ENCODE measurements around the gene TERC. TPM values are rescaled to one million over a fixed set of nuclear protein-coding genes. Genes with fewer than 3 reads are reported as not detected.

TERC gene
- polyA plus RNA-seq, 2 of the 4 experiments (the other 2 are of a cell fraction): 0.25 to 2.2 TPM

DNA sequence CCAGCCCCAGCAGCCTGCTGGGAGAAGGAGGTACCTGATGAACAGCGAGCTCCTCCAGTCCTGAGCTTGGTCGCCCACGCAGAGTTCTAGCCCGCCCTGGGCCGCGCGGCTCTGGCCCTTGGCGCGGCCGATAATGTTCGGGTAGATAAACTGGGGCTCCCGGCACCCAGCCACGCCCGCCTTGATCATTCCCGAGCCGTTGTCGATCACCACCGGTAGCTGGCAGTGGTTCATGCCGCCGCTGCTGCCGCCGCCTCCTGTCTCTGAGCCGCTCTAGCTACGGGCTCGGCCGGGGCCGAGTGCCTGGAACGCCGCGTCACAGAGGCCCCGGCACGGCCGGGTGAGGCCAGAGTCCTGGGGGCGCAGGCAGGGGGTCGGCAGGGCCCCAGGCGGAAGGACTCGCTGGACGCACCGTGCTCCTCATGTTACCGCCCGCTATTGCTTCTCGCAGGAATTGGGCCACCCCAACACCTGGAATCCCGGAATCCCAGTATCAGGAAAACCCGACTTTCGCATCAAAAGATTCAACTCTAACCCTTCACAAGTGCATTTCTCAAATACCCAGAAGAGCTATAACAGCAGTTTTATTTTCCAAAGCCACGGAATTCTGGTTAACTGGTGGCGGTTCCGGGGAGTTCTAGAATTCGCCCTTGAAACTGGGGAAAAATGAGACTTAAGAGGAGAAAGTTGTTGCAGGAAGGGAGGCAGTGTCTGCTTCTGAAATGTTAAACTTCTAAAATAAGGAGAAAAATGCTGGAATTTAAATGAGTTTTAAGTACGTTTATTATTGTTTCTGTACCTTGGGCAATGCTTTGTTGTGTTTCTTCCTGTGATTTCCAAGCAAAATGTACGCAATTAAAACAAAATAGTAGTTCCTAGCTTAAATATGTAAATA, 4.7 kb upstream of the TERC start, which contains the start of gene ACTRT3:
ACTRT3 (minus strand) TSS at position 275 of the 895 bp plus-strand sequence; CDS start at position 234, 41 bp downstream.
- DNase-seq (ENCODE audit: low read depth in 1 of 2, low spot score in 1 of 2): peak; percentile 33 to 73
- no peak for FAIRE-seq
- peak; percentile 38 to 40 for ATAC-seq
- WGBS (ENCODE audit: missing lambda C conversion rate): under 1% methylated on average over 26 of the region's 51 CpGs
- POLR2A ChIA-PET: no interaction called here
- CTCF ChIA-PET: no interaction called here
- Histone ChIP-seq H3K4me1 (peaks cover 6% of the 10 kb centered on the region; the same call in 2 of the 3 replicates), H3K4me2 (peak within 1 kb of the TSS; percentile 65), H3K27ac (peak within 1 kb of the TSS; percentile 75 to 96), H3K9me3 (peaks cover 4% of the 10 kb centered on the region; the same call in 1 of the 3 replicates), H3K4me3 (peak within 1 kb of the TSS; percentile 55)
- no peak for TF ChIP-seq NPAS2 (CRISPR knock-in tag; IDR thresholded peaks at IDR 0.05; ENCODE audit: borderline replicate concordance)
- TF ChIP-seq, protein P1, sequence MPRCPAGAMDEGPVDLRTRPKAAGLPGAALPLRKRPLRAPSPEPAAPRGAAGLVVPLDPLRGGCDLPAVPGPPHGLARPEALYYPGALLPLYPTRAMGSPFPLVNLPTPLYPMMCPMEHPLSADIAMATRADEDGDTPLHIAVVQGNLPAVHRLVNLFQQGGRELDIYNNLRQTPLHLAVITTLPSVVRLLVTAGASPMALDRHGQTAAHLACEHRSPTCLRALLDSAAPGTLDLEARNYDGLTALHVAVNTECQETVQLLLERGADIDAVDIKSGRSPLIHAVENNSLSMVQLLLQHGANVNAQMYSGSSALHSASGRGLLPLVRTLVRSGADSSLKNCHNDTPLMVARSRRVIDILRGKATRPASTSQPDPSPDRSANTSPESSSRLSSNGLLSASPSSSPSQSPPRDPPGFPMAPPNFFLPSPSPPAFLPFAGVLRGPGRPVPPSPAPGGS (IDR thresholded peaks at IDR 0.05): 0 out of 3 replicates have a peak, but pooled peaks have one; percentile 39
- TF ChIP-seq, protein P2, sequence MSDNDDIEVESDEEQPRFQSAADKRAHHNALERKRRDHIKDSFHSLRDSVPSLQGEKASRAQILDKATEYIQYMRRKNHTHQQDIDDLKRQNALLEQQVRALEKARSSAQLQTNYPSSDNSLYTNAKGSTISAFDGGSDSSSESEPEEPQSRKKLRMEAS (IDR thresholded peaks at IDR 0.05): peak; percentile 77
- no peak for TF ChIP-seq EHMT2 (IDR thresholded peaks at IDR 0.05; ENCODE audit: low read depth)
- no peak for TF ChIP-seq GATA3 (IDR thresholded peaks at IDR 0.05; ENCODE audit: borderline replicate concordance)
- peak; percentile 52; the same call in 1 of the 2 replicates for TF ChIP-seq RNF2 (IDR thresholded peaks at IDR 0.05; ENCODE audit: borderline replicate concordance, low read depth)
- peak; percentile 93 for TF ChIP-seq PHF8 (IDR thresholded peaks at IDR 0.05; ENCODE audit: borderline replicate concordance, low read depth)
- no peak for TF ChIP-seq HEYL (CRISPR knock-in tag; IDR thresholded peaks at IDR 0.05)
- TF ChIP-seq JUN (IDR thresholded peaks at IDR 0.05): peak in 1 of 2 experiments; percentile 71; a peak in 3 of 5 replicates
- TF ChIP-seq HOXB13 (CRISPR knock-in tag; IDR thresholded peaks at IDR 0.05; ENCODE audit: low read depth): no peak
- no peak for TF ChIP-seq FOSL2 (IDR thresholded peaks at IDR 0.05)
- TF ChIP-seq FOSL2 (CRISPR knock-in tag; IDR thresholded peaks at IDR 0.05): no peak
- TF ChIP-seq, protein P3, sequence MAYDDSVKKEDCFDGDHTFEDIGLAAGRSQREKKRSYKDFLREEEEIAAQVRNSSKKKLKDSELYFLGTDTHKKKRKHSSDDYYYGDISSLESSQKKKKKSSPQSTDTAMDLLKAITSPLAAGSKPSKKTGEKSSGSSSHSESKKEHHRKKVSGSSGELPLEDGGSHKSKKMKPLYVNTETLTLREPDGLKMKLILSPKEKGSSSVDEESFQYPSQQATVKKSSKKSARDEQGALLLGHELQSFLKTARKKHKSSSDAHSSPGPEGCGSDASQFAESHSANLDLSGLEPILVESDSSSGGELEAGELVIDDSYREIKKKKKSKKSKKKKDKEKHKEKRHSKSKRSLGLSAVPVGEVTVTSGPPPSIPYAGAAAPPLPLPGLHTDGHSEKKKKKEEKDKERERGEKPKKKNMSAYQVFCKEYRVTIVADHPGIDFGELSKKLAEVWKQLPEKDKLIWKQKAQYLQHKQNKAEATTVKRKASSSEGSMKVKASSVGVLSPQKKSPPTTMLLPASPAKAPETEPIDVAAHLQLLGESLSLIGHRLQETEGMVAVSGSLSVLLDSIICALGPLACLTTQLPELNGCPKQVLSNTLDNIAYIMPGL (CRISPR knock-in tag; IDR thresholded peaks at IDR 0.05; ENCODE audit: borderline replicate concordance): peak; percentile 74; the same call in 1 of the 2 replicates
- TF ChIP-seq POLR2A (IDR thresholded peaks at IDR 0.05; ENCODE audit: low read length): peak; percentile 56
- TF ChIP-seq, protein P4, sequence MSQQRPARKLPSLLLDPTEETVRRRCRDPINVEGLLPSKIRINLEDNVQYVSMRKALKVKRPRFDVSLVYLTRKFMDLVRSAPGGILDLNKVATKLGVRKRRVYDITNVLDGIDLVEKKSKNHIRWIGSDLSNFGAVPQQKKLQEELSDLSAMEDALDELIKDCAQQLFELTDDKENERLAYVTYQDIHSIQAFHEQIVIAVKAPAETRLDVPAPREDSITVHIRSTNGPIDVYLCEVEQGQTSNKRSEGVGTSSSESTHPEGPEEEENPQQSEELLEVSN (IDR thresholded peaks at IDR 0.05; ENCODE audit: borderline replicate concordance, low read depth): 0 out of 2 replicates have a peak, but pooled peaks have one; percentile 21
- TF ChIP-seq HOXB5 (CRISPR knock-in tag; IDR thresholded peaks at IDR 0.05): peak; percentile 30; the same call in 1 of the 2 replicates
- TF ChIP-seq, protein P5, sequence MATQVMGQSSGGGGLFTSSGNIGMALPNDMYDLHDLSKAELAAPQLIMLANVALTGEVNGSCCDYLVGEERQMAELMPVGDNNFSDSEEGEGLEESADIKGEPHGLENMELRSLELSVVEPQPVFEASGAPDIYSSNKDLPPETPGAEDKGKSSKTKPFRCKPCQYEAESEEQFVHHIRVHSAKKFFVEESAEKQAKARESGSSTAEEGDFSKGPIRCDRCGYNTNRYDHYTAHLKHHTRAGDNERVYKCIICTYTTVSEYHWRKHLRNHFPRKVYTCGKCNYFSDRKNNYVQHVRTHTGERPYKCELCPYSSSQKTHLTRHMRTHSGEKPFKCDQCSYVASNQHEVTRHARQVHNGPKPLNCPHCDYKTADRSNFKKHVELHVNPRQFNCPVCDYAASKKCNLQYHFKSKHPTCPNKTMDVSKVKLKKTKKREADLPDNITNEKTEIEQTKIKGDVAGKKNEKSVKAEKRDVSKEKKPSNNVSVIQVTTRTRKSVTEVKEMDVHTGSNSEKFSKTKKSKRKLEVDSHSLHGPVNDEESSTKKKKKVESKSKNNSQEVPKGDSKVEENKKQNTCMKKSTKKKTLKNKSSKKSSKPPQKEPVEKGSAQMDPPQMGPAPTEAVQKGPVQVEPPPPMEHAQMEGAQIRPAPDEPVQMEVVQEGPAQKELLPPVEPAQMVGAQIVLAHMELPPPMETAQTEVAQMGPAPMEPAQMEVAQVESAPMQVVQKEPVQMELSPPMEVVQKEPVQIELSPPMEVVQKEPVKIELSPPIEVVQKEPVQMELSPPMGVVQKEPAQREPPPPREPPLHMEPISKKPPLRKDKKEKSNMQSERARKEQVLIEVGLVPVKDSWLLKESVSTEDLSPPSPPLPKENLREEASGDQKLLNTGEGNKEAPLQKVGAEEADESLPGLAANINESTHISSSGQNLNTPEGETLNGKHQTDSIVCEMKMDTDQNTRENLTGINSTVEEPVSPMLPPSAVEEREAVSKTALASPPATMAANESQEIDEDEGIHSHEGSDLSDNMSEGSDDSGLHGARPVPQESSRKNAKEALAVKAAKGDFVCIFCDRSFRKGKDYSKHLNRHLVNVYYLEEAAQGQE (IDR thresholded peaks at IDR 0.05): peak; percentile 68
- peak; percentile 68 for TF ChIP-seq CHD2 (IDR thresholded peaks at IDR 0.05; ENCODE audit: low read length, partially characterized antibody)
- no peak for TF ChIP-seq HDAC2 (IDR thresholded peaks at IDR 0.05)

Measured in A549 (cell line).